HG03457 (cell line): ENCODE results near the gene CACNA1I.

Source experiments
- ATAC-seq: cut with Tn5 transposase; IDR thresholded peaks from one replicate; pipeline ENCODE4 v1.9.1; 2021; ENCODE audit warnings: moderate number of reproducible peaks; ENCODE audit not compliant: unreplicated experiment

Gene CACNA1I

GRCh38 chr22:39621826-39622225, 51.3 kb downstream of the CACNA1I start:
- ATAC-seq: no peak

GRCh38 chr22:39622881-39623367, 52.4 kb downstream of the CACNA1I start:
- ATAC-seq: no peak

- ATAC-seq: no peak
Observed at GRCh38 chr22:39623603-39624500, 53.3 kb downstream of the CACNA1I start.

GRCh38 chr22:39624501-39624821, 53.9 kb downstream of the CACNA1I start:
- no peak for ATAC-seq

- no peak for ATAC-seq
Observed at GRCh38 chr22:39625569-39626537, 55.3 kb downstream of the CACNA1I start.

GRCh38 chr22:39627208-39627607, 56.7 kb downstream of the CACNA1I start:
- no peak for ATAC-seq

GRCh38 chr22:39627865-39628562, 57.5 kb downstream of the CACNA1I start:
- no peak for ATAC-seq

- ATAC-seq: no peak
Observed at GRCh38 chr22:39628563-39629080, 58.1 kb downstream of the CACNA1I start.

GRCh38 chr22:39629851-39630250, 59.3 kb downstream of the CACNA1I start:
- ATAC-seq: no peak

GRCh38 chr22:39630721-39631120, 60.2 kb downstream of the CACNA1I start:
- ATAC-seq: no peak

- ATAC-seq: no peak
Observed at GRCh38 chr22:39631381-39632286, 61.1 kb downstream of the CACNA1I start.

GRCh38 chr22:39634530-39635405, 64.2 kb downstream of the CACNA1I start:
- ATAC-seq: no peak

GRCh38 chr22:39635719-39636118, 65.2 kb downstream of the CACNA1I start:
- ATAC-seq: no peak

GRCh38 chr22:39638958-39639357, 68.4 kb downstream of the CACNA1I start:
- ATAC-seq: no peak

- ATAC-seq: no peak
Observed at GRCh38 chr22:39641660-39642310, 71.2 kb downstream of the CACNA1I start.

- ATAC-seq: no peak
Observed at GRCh38 chr22:39643311-39644083, 72.9 kb downstream of the CACNA1I start.

GRCh38 chr22:39645532-39645931, 75.0 kb downstream of the CACNA1I start:
- ATAC-seq: no peak
